Measurements from ENCODE around the gene CLIP1.
A peak's percentile ranks its signal among the peaks of the same experiment; 100 is the strongest.
"Not testable (repeated sequence)": the region's sequence is repeated elsewhere in the genome, so short reads cannot be mapped to it uniquely, and the experiment has no call there.

CLIP1 gene

GRCh38 chr12:122421821-122422729 lies at the start of gene CLIP1:
Gene CLIP1 (minus strand): TSS chr12:122422669. CDS start chr12:122380452, 42,217 bp downstream.
- DNase-seq = peak; percentile 46

GRCh38 chr12:122471324-122472226 lies 49.1 kb upstream of the CLIP1 start:
- peak; percentile 22 for DNase-seq

DNA sequence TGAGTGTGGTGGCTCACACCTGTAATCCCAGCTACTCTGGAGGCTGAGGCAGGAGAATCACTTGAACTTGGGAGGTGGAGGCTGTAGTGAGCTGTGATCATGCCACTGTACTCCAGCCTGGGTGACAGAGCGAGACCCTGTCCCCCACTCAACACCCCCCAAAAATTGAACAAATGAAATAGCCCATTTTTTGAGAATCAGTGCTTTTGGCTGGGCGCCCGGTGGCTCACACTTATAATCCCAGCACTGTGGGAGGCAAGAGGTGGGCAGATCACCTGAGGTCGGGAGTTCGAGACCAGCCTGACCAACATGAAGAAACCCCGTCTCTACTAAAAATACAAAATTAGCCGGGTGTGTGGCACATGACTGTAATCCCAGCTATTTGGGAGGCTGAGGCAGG lies 48.1 kb upstream of the CLIP1 start:
- not testable (repeated sequence) for DNase-seq

DNA sequence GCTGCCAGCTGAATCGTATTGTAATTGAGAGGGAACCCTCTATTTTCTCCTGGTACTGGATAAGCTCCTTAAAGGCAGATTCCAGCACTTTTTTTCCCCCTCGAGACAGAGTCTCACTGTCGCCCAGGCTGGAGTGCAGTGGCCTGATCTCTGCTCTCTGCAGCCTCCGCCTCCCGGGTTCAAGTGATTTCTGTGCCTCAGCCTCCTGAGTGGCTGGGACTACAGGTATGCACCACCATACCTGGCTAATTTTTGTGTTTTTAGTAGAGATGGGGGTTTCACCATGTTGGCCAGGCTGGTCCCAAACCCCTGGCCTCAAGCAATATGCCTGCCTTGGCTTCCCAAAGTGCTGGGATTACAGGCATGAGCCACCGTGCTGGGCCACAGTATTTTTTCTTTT lies 47.4 kb upstream of the CLIP1 start:
- not testable (repeated sequence) for DNase-seq

DNA sequence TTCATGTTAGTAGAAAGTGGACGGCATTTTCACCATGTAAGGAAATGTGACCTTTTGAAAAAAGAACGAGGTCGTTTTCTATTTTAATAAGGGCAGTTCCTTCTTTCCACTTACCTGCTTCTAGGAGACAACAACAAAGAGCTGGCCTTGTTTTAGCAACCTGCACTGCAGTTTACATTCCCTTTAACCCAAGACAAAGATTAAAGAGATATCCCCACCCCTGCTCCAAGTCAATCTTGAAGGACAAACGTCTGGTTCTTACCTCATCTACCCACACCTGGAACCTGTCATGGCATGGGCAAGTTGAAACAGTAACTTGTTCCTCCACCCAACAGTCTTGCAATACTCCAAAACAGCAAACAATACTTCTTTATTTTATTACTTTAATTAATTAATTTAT lies 45.5 kb upstream of the CLIP1 start:
- DNase-seq = no peak

- not testable (repeated sequence) for DNase-seq
Observed at GRCh38 chr12:122464317-122465042, 42.0 kb upstream of the CLIP1 start.

GRCh38 chr12:122460641-122461040 lies 38.2 kb upstream of the CLIP1 start:
- no peak for DNase-seq

DNA sequence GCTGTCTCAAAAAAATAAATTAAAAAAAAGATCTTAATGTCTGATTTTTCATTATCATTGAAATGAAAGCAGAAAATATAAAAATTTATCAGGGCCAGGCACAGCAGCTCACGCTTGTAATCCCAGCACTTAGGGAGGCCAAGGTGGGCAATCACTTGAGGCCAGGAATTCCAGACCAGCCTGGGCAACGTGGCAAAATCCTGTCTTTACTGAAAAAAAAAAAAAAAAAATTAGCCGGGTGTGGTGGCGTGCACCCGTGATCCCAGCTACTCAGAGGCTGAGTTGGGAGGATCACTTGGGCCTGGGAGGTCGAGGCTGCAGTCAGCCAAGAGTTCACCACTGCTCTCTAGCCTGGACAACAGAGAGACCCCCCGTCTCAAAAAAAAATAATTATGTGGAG lies 37.6 kb upstream of the CLIP1 start:
- no peak for DNase-seq

GRCh38 chr12:122459211-122459610 lies 36.7 kb upstream of the CLIP1 start:
- DNase-seq = no peak

GRCh38 chr12:122458105-122459035 lies 35.9 kb upstream of the CLIP1 start:
- no peak for DNase-seq

DNA sequence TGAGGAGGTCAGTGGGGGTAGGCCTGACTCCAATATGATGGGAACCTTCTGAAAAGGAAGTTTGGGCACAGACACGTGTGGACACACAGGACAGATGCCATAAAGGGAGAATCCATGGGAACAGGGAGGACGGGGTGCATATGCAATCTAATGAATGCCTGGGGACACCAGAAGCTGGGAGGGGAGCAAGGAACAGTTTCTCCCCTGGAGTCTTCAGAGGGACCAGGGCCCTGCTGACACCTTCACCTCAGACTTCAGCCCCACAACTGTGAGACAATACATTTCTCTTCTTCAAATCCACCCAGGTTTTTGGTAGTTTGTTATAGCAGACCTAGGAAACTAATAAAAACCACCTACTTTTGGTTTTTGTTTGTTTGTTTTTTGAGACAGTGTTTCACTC lies 35.2 kb upstream of the CLIP1 start:
- DNase-seq = no peak

DNA sequence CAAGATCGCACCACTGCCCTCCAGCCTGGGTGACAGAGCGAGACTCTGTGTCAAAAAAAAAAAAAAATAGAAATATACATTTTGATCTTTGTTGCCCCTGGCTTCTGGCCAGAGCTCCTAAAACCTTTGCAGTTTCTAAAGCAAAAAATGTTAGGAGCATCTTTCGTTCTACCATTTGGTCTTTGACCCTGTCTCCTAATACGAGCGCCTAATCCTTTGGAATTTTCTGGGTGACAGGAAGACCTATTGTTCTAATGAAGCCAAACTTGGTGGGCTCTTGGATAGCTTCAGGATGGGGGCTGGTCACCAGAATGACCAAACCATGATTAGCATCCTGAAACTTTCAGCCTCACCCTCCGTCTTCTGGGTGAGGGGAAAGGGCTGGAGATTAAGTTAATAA lies 32.3 kb upstream of the CLIP1 start:
- no peak for DNase-seq

DNA sequence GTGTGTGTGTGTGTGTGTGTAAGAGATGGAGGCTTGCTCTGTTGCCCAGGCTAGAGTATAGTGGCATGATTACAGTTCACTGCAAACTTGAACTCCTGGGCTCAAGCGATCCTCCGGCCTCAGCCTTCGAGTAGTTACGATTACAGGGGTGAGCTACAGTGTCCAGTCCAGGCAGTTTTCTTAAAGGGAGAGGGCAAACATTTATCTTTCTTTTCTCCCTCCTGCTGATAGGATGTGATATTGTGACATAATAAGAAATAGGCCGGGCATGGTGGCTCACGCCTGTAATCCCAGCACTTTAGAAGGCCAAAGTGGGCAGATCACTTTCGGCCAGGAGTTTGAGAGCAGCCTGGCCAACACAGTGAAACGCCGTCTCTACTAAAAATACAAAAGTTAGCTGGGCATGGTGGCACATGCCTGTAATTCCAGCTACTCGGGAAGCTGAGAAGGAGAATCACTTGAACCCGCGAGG lies 31.8 kb upstream of the CLIP1 start:
- no peak for DNase-seq

DNA sequence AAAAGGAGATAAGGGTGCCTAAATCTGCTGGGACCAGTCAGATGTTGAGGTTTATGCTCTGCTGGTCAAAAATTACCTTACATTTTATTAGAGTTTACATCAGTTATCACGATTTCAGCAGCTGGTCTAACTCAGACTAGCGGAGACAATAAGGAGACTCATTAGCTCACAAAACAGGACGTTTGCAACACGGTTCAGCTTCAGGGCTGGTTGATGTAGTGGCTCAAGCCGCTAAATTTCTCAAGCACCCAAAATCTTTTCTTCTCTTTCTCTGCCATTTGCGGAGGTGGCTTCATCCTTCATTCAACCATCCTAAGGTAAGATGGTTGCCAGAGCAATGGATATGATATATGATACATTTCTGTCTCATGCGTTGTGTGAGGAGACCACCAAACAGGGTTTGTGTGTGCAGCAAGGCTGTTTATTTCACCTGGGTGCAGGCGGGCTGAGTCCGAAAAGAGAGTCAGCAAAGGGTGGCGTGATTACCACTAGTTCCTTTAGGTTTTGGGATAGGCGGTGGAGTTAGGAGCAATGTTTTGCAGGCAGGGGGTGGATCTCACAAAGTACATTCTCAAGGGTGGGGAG lies 30.3 kb upstream of the CLIP1 start:
- DNase-seq = no peak

- DNase-seq = no peak
Observed at GRCh38 chr12:122449317-122449716, 26.8 kb upstream of the CLIP1 start.

DNA sequence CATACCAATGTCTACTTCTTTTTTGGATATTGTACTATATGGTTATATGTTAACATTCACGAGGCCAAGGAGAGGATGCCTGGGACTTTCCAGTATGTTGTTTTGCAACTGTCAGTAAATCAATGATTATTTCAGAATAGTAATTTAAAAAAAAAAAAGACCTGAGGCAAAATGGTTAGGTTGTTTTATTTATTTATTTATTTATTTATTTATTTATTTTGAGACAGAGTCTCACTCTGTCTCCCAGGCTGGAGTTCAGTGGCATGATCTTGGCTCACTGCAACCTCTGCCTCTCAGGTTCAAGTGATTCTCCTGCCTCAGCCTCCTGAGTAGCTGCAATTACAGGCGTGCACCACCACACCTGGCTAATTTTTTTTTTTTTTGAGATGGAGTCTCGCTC lies 25.4 kb upstream of the CLIP1 start:
- DNase-seq = not testable (repeated sequence)

- DNase-seq = not testable (repeated sequence)
Observed at GRCh38 chr12:122446390-122446789, 23.9 kb upstream of the CLIP1 start.

DNA sequence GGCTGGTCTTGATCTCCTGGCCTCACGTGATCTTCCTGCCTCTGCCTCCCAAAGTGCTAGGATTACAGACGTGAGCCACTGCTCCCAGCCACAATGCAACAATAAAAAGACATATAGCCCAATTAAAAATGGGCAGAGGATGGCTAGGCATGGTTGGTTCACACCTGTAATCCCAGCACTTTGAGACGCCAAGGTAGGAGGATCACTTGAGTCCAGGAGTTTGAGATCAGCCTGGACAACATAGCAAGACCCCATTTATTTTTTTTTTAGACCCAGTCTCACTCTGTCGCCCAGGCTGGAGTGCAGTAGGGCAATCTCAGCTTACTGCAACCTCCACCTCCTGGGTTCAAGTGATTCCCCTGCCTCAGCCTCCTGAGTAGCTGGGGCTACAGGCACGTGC lies 21.6 kb upstream of the CLIP1 start:
- DNase-seq = not testable (repeated sequence)

DNA sequence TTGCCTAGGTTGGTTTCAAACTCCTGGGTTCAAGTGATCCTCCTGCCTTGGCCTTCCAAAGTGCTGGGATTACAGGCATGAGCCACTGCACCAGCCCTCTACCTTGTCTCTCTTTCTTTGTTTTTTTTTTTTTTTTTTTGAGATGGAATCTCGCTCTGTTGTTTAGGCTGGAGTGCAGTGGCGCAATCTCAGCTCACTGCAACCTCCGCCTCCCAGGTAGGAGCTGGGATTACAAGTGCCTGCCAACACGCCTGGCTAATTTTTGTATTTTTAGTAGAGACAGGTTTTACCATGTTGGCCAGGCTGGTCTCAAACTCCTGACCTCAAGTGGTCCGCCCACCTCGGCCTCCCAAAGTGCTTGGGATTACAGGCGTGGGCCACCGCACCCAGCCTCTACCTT lies 16.4 kb upstream of the CLIP1 start:
- DNase-seq = not testable (repeated sequence)

GRCh38 chr12:122437656-122438121 lies 15.2 kb upstream of the CLIP1 start:
- DNase-seq = peak; percentile 56

GRCh38 chr12:122435186-122435585 lies 12.7 kb upstream of the CLIP1 start:
- DNase-seq = no peak

All from NCI-H1092 treated with DMSO at 0.1 percent for 48 hours (cell line).